ENCODE measurements around the gene CRCP. TPM values are rescaled to one million over a fixed set of nuclear protein-coding genes. Genes with fewer than 3 reads are reported as not detected.

Gene CRCP
- total RNA-seq, 4 donors from 2014 or later = 49.6 to 59.6 (median 54.2) TPM

DNA sequence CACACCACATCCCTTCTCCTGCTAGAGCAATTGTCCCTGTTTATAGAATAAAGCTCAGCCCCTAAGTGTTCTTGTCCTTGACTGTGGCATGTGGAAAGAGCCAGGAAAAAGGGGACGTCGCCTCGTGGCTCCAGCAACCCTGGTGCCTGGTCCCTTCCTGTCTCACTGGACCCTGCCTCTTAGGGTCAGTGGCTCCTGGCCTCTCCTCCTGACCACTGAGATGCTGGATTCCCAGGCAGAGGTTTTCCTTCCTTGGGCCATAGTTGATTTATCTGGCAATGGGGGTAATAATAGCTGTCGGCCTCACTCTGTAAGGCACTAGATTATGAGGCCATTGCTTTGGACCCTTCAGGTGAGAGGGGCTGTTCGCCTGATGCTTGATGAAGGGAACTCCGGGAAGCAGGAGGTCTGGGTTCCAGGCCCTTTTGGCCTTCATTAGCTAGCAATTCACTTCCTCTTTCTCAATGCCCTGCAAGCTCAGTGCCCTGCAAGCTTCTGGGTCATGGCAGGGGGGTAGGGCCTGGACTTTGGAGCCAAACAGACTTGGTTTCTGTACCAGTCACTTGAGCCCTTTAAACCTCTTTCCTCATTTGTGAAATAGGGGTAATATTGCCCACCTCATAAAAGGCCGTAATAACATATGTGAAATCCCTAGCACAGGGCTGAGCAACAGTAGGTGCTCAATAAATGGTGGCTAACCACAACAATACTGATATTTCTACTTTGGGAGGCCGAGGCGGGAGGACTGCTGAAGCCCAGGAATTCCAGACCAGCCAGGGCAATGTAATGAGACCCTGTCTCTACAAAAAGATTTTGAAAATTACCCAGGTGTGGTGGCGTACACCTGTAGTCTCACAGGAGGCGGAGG lies 38.0 kb upstream of the CRCP start:
- no peak overlapping the region for H3K27ac ChIP-seq
- no peaks in the 10 kb centered on the region for H3K9me3 ChIP-seq
- TF ChIP-seq, protein P1, sequence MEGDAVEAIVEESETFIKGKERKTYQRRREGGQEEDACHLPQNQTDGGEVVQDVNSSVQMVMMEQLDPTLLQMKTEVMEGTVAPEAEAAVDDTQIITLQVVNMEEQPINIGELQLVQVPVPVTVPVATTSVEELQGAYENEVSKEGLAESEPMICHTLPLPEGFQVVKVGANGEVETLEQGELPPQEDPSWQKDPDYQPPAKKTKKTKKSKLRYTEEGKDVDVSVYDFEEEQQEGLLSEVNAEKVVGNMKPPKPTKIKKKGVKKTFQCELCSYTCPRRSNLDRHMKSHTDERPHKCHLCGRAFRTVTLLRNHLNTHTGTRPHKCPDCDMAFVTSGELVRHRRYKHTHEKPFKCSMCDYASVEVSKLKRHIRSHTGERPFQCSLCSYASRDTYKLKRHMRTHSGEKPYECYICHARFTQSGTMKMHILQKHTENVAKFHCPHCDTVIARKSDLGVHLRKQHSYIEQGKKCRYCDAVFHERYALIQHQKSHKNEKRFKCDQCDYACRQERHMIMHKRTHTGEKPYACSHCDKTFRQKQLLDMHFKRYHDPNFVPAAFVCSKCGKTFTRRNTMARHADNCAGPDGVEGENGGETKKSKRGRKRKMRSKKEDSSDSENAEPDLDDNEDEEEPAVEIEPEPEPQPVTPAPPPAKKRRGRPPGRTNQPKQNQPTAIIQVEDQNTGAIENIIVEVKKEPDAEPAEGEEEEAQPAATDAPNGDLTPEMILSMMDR (IDR thresholded peaks at IDR 0.05) = no peak
- TF ChIP-seq POLR2A (IDR thresholded peaks at IDR 0.05) = no peak
- peak overlapping the region; percentile 63 to 98 (median 86) for H3K4me3 ChIP-seq (replicated peaks in 1 of 3)
- no peak for DNase-seq
- 69 to 72% methylated on average over 10 to 11 of the region's 11 CpGs for WGBS, 2 donors
- no peaks in the 10 kb centered on the region for H3K36me3 ChIP-seq
- no peaks in the 10 kb centered on the region for H3K27me3 ChIP-seq
- peaks cover 7 to 11% of the 10 kb centered on the region in 2 donors for H3K4me1 ChIP-seq
- intact Hi-C loops (cut with DNase I) = no loop called here

DNA sequence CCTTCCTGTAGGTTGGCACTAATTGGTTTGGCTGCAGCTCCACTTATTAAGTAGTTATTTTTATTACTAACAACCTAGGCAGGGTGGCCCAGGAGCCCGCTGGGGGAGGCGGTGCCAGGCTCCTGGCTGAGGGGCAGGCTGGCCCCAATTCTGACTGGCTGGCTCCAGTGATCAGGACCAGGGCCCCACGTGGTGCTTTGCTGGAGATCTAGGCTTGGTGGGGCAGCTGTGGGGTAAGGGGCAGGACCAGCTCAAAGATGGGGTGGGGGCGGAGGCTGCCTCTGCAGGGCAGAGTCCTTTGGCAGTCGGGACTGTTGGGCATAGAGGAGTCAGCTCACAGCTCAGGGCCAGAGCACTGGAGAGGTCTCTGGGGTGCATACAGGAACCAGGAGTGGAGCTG lies 36.6 kb upstream of the CRCP start:
- Histone ChIP-seq H3K36me3 (peaks cover 4 to 6% of the 10 kb centered on the region in 2 donors), H3K9me3 (no peaks in the 10 kb centered on the region), H3K27ac (no peak overlapping the region), H3K4me3 (replicated peaks in 1 of 3) (no peak overlapping the region), H3K4me1 (peaks cover 7 to 11% of the 10 kb centered on the region in 2 donors), H3K27me3 (no peaks in the 10 kb centered on the region)
- TF ChIP-seq, protein P1 (IDR thresholded peaks at IDR 0.05) = no peak
- no peak for TF ChIP-seq POLR2A (IDR thresholded peaks at IDR 0.05)
- DNase-seq = no peak
- intact Hi-C loops (cut with DNase I) = no loop called here
- 79% methylated on average over 4 of the region's 5 CpGs; no CpG with 5 or more reads in 1 of the 2 donors for WGBS, 2 donors

DNA sequence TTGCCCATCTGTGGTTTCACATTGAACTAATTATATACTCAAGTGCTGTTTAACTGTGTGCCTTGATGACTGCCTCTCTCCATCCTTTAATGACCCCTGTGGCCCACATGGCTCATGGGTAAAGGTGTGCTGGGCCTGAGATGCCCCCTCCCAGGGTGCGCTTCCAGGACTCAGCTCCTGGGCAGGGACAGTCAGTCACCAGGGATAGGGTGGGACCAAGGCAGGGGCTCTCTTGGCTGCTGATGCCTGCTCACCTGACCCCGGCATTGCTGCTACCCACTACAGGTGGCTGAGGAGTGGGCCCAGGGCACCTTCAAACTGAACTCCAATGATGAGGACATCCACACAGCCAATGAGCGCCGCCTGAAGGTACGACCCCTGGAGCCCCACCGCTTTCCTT lies 32.6 kb upstream of the CRCP start:
- Histone ChIP-seq H3K4me3 (replicated peaks in 1 of 3) (no peak overlapping the region), H3K36me3 (peaks cover 4 to 8% of the 10 kb centered on the region in 2 donors), H3K27ac (no peak overlapping the region), H3K27me3 (no peaks in the 10 kb centered on the region), H3K4me1 (peaks cover 0 to 4% of the 10 kb centered on the region in 2 donors), H3K9me3 (no peaks in the 10 kb centered on the region)
- intact Hi-C loops (cut with DNase I) = no loop called here
- WGBS, 2 donors = 95 to 100% methylated on average over 3 to 5 of the region's 6 CpGs
- DNase-seq = no peak
- no peak for TF ChIP-seq POLR2A (IDR thresholded peaks at IDR 0.05)
- TF ChIP-seq, protein P1 (IDR thresholded peaks at IDR 0.05) = no peak

DNA sequence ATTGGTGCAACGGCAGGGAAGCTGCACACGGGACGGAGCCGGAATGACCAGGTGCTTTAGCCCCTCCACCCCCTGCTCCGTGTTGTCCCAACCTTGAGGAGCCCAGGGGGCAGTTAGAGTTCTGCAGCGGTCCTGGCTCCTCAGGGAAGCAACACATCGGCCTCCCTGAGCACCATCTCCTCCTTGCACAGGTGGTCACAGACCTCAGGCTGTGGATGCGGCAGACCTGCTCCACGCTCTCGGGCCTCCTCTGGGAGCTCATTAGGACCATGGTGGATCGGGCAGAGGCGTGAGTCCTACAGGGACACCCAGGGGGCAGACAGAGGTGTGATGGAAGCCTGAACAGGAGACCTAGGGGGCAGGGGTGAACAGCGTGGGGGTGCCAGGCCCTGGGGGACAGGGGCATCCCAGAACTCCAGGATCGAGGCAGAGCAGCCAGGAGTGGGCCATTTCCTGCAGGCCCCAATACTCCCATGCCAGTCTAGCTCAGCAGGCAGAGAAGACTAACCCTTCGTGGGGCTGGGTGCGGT lies 31.7 kb upstream of the CRCP start:
- intact Hi-C loops (cut with DNase I) = no loop called here
- peaks cover 4 to 8% of the 10 kb centered on the region in 2 donors for H3K36me3 ChIP-seq

More for the DNA sequence above, 31.7 kb upstream of the CRCP start:
- TF ChIP-seq POLR2A (IDR thresholded peaks at IDR 0.05) = no peak
- TF ChIP-seq, protein P1 (IDR thresholded peaks at IDR 0.05) = no peak
- no peak for DNase-seq
- WGBS, 2 donors = 95 to 97% methylated on average over 13 to 16 of the region's 16 CpGs
- Histone ChIP-seq H3K4me3 (replicated peaks in 1 of 3) (no peak overlapping the region), H3K27ac (no peak overlapping the region), H3K4me1 (peaks cover 0 to 3% of the 10 kb centered on the region in 2 donors), H3K9me3 (no peaks in the 10 kb centered on the region), H3K27me3 (no peaks in the 10 kb centered on the region)

Data from thyroid gland (tissue), 4 donors.